ENCODE data around the gene CCDC102A. TPM values are rescaled to one million over a fixed set of nuclear protein-coding genes. Genes with fewer than 3 reads are reported as not detected.
A peak's percentile ranks its signal among the peaks of the same experiment; 100 is the strongest.

The CCDC102A gene
- total and polyA plus RNA-seq, 9 of the 15 experiments (the other 6 are each of a cell fraction or from before 2014, with no cell fraction given) = 0.03 to 4.9 (median 1.4) TPM

DNA sequence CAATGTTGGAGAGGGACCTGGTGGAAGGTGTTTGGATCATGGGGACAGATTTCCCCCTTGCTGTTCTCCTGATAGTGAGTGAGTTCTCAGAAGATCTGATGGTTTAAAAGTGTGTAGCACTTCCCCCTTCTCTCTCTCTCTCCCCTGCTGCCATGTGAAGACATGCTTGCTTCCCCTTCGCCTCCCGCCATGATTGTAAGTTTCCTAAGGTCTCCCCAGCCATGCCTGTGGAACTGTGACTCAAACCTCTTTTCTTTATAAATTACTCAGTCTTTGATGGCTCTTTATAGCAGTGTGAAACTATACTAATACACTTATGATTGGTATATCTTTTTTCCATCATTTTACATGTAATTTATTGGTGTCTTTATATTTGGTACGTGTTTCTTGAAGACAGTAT, 19.5 kb upstream of the CCDC102A start:
- no peak for DNase-seq (ENCODE audit: extremely low read depth in 1 of 4, low spot score in 3 of 4)
- no peak overlapping the region for H3K4me2 ChIP-seq (ENCODE audit: insufficient read depth, low read length)
- H3K79me2 ChIP-seq (ENCODE audit: control insufficient read depth, insufficient read depth, low read length) = no peaks in the 10 kb centered on the region
- in situ Hi-C loops (cut with MboI) (no loop called here), intact Hi-C loops (cut with micrococcal nuclease) (no loop called here)
- FAIRE-seq = no peak
- no peak for ATAC-seq
- TF ChIP-seq SPI1 (IDR thresholded peaks at IDR 0.05; ENCODE audit: borderline replicate concordance, low read depth, low read length) = peak; percentile 18; the same call in 1 of the 2 replicates
- TF ChIP-seq, protein P1, sequence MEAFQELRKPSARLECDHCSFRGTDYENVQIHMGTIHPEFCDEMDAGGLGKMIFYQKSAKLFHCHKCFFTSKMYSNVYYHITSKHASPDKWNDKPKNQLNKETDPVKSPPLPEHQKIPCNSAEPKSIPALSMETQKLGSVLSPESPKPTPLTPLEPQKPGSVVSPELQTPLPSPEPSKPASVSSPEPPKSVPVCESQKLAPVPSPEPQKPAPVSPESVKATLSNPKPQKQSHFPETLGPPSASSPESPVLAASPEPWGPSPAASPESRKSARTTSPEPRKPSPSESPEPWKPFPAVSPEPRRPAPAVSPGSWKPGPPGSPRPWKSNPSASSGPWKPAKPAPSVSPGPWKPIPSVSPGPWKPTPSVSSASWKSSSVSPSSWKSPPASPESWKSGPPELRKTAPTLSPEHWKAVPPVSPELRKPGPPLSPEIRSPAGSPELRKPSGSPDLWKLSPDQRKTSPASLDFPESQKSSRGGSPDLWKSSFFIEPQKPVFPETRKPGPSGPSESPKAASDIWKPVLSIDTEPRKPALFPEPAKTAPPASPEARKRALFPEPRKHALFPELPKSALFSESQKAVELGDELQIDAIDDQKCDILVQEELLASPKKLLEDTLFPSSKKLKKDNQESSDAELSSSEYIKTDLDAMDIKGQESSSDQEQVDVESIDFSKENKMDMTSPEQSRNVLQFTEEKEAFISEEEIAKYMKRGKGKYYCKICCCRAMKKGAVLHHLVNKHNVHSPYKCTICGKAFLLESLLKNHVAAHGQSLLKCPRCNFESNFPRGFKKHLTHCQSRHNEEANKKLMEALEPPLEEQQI (IDR thresholded peaks at IDR 0.05) = no peak
- TF ChIP-seq, protein P2, sequence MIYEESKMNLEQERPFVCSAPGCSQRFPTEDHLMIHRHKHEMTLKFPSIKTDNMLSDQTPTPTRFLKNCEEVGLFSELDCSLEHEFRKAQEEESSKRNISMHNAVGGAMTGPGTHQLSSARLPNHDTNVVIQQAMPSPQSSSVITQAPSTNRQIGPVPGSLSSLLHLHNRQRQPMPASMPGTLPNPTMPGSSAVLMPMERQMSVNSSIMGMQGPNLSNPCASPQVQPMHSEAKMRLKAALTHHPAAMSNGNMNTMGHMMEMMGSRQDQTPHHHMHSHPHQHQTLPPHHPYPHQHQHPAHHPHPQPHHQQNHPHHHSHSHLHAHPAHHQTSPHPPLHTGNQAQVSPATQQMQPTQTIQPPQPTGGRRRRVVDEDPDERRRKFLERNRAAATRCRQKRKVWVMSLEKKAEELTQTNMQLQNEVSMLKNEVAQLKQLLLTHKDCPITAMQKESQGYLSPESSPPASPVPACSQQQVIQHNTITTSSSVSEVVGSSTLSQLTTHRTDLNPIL (CRISPR knock-in tag; IDR thresholded peaks at IDR 0.05) = no peak
- TF ChIP-seq SMAD2 (IDR thresholded peaks at IDR 0.05; ENCODE audit: low read depth, low read length) = no peak
- no peak for TF ChIP-seq ARID2 (IDR thresholded peaks at IDR 0.05)
- H2AFZ ChIP-seq (ENCODE audit: low read depth, low read length) = no peak overlapping the region
- H3K4me3 ChIP-seq = no peak overlapping the region
- no TSS peak for BruUV-seq (replicated peaks)
- H3K36me3 ChIP-seq (ENCODE audit: control insufficient read depth, insufficient read depth, low read length) = no peaks in the 10 kb centered on the region
- no peaks in the 10 kb centered on the region for H3K9me3 ChIP-seq (replicated peaks; ENCODE audit: control insufficient read depth, insufficient read depth, low read depth, low read length)
- H3K27ac ChIP-seq (ENCODE audit: extremely low read depth, low read depth, low read length) = no peak overlapping the region
- H3K27me3 ChIP-seq (ENCODE audit: control insufficient read depth in 2 of 2, insufficient read depth in 2 of 2, low read length in 2 of 2) = peaks cover 4 to 8% of the 10 kb centered on the region in 2 experiments; a peak in 4 of 5 replicates
- CTCF ChIA-PET (ENCODE audit: low intra/inter-chr PET ratio) = no interaction called here
- 31% methylated on average over 3 of the region's 3 CpGs for WGBS (ENCODE audit: insufficient coverage, low coverage, missing lambda C conversion rate)
- no peak overlapping the region for H3K9ac ChIP-seq (ENCODE audit: insufficient read depth in 1 of 2, low read depth in 2 of 2, low read length in 2 of 2)
- no peaks in the 10 kb centered on the region for H3K9me1 ChIP-seq (ENCODE audit: control insufficient read depth, insufficient read depth, low read length)
- POLR2A ChIA-PET = no interaction called here
- H4K20me1 ChIP-seq (replicated peaks; ENCODE audit: control insufficient read depth, insufficient read depth, low read length) = no peaks in the 10 kb centered on the region
- no peaks in the 10 kb centered on the region for H3K4me1 ChIP-seq (replicated peaks in 1 of 2; ENCODE audit: control insufficient read depth in 2 of 2, insufficient read depth in 2 of 2, low read length in 2 of 2)

Measured in K562 (cell line).